DMS79 (cell line): ENCODE data around the gene CCDC188.

Source experiments
- DNase-seq: peaks from one replicate; lab custom pipeline; 2025; lab: John Stamatoyannopoulos, UW

Gene CCDC188

DNA sequence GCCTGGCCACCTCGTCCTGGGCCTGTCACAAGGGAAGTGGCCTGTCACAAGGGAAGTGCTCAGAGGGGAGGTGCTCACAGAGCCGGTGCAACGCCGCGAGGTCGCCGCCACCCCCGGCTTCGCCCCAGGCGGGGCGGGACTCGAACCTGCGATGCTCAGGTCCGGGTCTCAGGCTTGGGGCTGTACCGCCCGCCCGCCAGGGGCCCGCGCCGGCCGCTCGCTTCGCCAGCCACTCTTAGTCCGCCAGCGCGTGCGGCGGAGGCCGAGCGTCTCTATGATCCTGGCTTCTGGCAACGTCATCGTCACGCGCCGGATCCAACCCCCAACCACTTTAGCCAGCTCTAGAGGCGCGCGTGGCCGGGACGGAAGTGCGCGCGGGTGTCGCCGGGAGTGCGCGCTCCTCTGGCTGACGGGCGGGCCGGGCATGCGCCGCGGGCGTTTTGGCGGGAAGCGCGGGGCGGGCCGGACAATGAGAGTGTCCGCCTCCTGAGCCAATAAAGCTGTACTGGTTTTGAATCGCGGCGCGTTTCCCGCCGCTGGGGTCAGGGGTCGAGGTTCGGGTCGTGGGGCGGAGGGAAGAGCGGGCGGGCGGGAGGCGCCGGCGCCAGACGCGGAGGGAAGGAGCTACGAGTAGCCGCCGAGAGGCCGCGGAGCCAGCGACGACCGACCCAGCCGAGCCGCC is 33.8 kb downstream of the CCDC188 start, which contains the start of gene TRMT2A:
TSS of gene TRMT2A (minus strand) at position 276 of the 682 bp plus-strand sequence. CDS start 320 bp downstream, outside the sequence.
- peak; percentile 60 for DNase-seq

- no peak for DNase-seq
Observed at GRCh38 chr22:20116376-20116950, 34.4 kb downstream of the CCDC188 start.

GRCh38 chr22:20115691-20116375 is 35.0 kb downstream of the CCDC188 start, which contains the start of gene RANBP1:
Gene RANBP1, plus strand, starts transcription at chr22:20116104. Its CDS starts 81 bp downstream, at chr22:20116185.
- no peak for DNase-seq

DNA sequence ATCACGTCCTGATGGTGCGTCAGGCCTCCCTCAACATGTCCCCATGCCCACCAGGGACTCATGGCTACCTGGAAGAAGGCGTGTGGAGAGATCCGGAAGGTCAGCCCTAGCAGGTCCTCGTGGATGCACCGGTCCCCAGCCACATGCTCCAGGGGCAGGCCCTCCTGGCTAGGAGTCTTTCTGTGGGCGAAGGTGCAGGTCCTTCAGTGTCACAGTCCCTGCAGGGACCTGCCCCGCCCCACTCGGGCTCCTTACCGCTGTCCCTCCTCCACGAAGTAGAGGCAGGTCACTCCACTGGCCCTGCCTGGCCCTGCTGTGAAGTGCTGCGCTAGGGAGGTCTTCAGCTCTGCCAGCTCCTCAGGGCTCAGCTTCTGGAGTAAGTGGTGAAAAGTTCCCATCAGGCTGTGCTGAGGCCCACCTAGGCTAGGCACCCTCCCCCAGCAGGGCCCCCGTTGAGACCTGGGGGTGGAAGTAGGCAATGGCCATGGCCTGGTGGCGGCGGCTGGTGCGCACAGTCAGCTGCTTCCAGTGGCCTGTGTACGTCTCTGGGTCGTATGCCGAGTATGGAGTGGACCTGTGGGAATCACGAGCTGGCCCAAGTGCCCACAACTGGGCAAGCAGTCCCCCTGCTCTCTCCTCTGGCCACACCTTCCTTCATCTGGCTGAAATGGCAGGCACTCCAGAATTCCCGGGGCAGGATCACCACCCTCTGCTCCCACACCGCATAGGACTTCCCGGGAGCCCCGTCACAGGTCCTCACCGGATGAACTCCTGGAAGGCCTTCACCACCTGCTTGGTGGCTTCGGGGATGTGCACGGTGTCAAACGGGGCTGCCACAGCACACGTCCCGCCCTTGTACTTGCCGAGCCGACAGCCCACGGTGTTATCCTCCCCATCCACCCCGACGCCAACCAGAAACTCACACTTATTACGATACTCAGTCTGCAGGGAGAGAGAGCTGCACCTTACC is 36.1 kb downstream of the CCDC188 start:
- no peak for DNase-seq

DNA sequence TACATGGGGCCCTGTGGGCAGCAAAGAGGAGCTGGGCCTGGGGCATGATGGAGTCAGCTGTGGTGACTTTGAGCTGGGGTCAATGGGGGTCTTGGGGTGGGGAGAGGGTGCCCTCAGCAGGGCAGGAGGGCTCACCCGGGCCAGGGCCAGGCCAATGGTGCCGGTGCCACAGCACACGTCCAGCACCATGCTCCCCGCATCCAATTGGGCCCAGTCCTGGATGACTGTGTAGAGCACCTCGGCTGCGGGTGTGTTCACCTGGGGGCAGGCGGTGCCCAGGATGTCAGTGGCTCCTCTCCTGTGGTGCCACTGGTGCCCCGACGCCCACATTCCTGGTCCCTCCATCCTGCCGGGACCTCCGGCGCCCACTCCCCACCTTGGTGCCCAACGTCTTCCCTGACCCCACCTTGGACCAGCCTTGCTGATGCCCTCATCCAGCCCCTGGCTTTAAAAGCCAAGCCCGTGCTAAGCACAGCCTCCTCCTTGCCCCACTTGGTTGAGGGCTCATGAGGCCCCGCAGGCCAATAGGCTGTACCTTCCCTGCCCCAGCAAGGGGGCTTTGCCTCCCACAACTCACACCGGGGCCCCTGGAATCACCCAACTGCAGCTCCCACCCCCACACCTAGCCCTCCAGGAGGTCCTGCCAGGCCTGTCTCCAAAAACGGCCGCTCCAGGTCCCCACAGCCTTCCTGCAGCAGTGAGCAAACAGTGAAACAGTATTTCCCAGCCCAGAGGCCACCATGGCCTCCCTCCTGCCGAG is 37.1 kb downstream of the CCDC188 start:
- no peak for DNase-seq

DNA sequence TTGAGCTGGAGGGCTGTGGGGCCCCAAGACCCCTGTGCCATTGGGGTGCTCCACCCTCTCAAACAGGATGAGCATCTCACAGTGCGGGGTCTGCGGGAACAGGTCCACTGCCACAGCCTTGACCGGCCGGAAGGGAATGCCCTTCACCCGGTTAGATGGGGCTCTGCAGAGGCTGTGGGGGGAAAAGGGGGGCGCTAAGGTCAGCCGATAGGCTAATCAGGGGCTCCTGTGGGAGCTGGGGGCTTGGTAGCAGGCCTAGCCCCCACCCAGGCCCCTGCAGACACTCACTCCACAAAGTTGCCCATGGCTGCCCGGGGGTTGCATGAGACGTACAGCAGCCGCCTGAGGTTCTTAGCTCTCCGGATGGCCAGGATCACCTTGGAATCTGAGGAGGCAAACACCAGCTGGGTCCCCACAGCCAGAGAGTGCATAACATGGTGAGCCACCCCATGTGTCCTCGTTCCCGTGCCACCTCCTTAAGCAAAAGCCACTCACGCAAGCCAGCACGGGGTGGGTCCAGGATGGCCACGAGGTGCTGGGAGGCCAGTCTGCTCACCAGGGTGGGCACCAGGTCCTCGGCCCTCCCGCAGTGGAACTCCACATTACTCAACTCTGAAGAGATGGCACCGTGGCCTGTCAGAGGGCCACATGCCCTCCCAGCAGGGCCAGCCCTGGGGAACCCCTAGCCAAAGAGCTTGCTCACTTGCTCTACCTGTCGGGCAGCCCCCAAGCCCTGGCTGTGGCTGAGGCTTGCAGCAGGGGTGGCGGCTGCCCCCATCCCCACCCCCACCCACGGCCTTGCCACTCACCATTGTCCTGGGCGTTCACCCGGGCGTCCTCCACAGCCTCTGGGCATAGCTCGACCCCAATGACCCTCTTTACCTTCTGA is 38.0 kb downstream of the CCDC188 start:
- DNase-seq, result no peak

DNA sequence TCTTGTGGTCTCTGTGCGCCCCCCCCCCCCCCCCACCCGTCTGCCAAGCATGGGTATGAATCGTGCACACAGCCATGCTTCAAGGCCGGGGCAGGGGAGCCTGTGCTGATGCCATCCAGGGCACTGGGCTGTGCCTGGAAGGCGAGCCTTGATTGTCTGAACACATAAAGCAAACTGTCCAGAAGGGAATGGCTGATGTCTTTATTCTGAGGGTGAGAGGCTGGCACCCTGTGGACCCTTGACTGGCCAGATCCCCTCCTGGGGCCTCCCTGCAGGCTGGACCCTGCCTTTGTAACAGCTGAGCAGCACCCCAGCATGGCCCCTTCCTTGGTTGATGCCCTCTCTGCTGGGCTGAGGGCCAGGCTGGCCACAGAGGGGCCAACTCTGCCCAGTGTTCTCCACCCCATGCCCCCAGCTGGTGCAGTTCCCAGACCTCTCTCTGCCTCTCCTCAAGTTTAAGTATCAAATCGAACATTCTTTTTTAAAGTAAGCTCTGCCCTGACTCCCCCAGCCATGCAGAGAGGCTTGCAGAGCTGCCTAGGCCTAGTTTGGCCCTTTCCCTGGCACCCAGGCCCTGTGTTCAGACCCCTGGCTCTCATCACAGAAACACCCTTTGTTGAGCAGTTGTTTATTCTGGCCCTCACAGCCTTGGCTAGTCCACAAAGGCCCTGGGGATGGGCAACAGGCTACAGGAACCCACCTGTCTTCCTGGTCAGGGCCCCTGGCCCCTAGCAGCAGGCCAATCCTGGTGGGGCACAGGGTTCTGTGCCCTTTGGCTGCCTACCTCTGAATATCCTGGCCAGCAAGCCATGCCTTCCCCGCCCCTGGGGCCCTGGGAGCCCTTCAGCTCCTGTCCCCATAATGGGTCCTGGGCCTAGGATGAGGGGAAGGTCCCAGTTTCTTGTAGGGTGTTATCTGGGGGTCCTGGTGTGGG is 38.9 kb downstream of the CCDC188 start:
- DNase-seq, result no peak

- no peak for DNase-seq
Observed at GRCh38 chr22:20111045-20111688, 39.7 kb downstream of the CCDC188 start.

DNA sequence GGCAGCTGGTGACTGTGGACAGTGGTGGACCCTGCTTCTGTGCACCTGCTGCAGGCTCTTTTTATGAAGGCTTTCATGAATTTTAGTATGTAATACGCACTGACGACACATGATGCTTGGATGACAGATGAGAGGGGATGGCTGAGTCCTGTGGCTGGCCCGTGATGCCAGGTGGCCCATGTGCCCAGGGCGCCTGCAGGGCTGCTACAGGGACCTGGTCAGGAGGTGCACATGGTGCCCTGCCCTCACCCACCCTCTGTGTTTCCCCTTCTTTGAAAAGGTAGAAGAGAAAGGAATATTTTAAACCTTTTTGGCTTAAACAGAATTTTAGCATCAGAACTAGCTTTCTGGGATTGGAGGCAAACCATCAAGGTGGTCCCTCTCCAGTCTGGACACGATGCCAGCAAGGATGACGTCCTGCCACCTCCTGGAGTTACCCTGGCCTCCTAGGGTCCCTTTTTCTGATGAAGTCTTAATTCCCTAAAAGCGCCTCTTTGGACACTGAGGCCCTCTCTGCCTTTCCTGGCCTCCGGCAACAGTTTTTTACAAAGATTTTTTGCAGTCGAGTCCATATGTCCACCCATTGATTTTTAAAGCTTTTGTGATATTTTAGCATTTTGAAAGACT is 40.4 kb downstream of the CCDC188 start:
- DNase-seq, result no peak

DNA sequence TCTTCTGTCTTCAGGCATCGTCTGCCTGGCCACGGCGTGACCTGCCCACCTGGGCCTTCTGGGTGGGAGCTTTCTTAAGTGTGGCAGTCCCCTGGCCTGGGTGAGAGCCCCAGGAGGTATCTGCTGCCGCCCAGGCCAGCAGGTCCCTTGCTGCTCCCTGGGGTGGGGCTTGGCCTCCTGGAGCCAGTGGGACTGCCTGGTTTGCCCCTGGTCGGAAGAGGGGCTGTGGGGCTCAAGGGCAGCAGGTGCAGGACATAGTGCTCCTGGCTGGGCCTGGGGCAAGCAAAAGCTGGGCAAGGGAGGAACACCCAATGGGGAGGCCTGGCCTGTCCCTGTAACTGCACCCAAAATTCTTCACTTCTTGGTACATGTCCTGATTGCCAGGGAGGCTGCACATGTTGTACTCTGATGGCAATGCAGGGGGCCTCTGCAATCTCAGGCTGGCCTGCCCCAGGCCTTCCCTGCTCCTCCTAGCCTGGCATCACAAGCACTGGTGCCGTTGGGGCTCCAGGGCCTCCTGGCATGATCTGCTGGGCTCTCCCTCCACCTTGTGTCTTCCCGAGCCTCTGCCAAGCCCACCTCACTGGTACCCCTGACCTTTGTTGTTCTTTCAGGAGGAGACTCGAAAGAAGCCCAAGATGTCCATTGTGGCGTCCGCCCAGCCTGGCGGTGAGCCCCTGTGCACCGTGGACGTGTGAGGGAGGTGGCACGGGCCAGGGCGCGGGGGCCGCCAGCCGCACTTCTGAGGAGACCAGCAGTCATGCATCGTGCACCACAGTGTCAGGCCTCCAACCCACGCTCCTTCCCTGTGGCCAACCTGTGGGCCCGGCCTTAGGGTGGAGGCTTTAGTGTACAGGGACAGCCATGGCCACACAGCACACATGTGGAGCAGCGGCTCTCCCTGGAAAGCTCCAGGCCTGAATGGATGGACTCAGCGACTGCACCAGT is 41.2 kb downstream of the CCDC188 start:
- DNase-seq, result no peak

DNA sequence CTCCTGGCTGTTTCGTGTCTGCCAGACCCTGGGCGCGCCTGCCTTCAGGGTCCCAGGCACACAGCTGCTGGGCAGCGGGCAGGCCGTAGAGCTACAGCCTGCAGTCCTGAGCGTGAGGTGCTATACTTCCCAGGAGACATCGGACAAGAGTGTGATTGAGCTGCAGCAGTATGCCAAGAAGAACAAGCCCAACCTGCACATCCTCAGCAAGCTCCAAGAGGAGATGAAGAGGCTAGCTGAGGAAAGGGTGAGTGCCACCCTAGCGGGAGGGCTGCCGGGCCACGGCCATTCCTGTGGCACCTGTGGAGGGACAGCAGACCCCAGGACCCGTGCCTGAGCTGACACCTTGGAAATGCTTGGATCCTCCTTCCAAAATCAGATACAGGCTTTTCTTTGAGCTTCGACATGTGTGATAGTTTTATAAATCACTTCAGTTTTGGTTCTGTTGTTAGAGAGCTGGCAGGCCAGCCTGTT is 42.1 kb downstream of the CCDC188 start:
- DNase-seq, result no peak

DNA sequence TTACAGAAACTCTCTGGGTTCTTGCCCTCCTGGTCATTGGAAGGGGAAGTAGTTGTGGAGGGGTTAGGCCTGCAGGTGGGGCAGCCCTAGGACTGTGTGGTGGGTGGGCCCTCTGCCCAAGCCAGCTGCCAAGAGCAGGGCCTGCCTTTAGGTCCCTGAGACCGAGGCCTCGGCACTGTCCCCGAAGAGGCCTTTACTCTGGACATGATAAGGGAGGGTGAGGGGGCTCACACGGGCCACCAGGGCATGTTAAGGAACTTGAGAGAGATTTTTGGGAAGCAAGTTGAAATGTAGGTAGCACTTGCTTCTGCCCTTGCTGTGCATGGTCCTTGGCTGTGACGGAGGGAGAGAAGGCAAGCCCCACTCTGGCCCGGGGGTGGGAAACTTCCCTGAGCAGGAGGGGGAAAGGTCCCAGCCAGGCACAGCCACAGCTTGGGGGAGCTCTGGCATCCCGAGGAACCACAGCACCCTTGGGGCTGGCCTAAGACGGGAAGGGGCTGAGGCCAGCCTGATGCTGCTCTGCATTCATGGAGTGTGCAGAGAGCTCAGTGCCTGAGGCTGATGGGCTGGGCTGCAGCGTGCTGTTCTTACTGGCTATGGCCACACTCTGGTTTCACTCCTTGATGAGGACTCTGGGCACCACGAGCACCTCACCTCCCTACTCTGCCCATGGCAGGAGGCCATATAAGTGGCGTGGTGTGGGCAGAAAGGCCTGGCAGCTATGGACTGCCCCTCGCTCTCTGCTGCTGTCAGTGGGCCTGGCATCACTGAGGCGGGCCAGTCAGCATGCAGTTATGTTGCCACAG is 42.7 kb downstream of the CCDC188 start:
- no peak for DNase-seq

- no peak for DNase-seq
Observed at GRCh38 chr22:20107471-20107901, 43.4 kb downstream of the CCDC188 start.

GRCh38 chr22:20106849-20107237 is 44.0 kb downstream of the CCDC188 start:
- DNase-seq, result no peak

GRCh38 chr22:20106205-20106848 is 44.5 kb downstream of the CCDC188 start:
- no peak for DNase-seq
